Panc1 (cell line): ENCODE measurements around the gene PRCD.

Experiments used
- POLR2AphosphoS5 ChIP-seq: IDR thresholded peaks from 2 replicates; pipeline ENCODE4 v1.6.1; 2012; ENCODE audit warnings: mild to moderate bottlenecking, low read depth, low read length, moderate library complexity
- TF ChIP-seq, protein P1 (sequence below): fragments of 450-650 bp; IDR thresholded peaks from 2 replicates; pipeline ENCODE4 v1.5.1; 2017; ENCODE audit warnings: mild to moderate bottlenecking
- TF ChIP-seq, protein P2 (sequence below), 2 experiments: IDR thresholded peaks; 2 replicates each; pipeline ENCODE4 v1.6.1; 2011 to 2012; ENCODE audit warnings: low read depth in 2 of 2, control low read depth in 1 of 2, low read length in 1 of 2, mild to moderate bottlenecking in 1 of 2, moderate library complexity in 1 of 2; ENCODE audit not compliant: insufficient read depth in 1 of 2

DNA sequence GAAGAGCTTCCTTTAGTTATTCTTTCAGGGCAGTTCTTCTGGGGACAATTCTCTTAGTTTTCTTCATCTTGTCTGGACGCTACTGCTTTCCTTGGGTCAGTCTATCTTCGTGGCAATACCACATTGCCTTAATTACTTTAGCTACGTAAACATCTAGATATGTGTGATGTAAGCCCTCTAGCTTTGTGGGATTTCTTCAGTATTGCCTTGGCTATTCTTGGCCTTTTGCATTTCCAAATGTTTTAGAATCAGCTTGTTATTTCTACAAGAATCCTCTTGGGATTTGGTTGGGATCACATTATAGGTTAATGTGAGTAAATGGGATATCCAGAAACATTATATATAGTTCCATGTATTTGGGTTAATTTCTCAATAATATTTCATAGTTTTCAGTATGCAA, 54.8 kb downstream of the PRCD start:
- TF ChIP-seq, protein P1, sequence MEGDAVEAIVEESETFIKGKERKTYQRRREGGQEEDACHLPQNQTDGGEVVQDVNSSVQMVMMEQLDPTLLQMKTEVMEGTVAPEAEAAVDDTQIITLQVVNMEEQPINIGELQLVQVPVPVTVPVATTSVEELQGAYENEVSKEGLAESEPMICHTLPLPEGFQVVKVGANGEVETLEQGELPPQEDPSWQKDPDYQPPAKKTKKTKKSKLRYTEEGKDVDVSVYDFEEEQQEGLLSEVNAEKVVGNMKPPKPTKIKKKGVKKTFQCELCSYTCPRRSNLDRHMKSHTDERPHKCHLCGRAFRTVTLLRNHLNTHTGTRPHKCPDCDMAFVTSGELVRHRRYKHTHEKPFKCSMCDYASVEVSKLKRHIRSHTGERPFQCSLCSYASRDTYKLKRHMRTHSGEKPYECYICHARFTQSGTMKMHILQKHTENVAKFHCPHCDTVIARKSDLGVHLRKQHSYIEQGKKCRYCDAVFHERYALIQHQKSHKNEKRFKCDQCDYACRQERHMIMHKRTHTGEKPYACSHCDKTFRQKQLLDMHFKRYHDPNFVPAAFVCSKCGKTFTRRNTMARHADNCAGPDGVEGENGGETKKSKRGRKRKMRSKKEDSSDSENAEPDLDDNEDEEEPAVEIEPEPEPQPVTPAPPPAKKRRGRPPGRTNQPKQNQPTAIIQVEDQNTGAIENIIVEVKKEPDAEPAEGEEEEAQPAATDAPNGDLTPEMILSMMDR, result no peak
- TF ChIP-seq, protein P2, sequence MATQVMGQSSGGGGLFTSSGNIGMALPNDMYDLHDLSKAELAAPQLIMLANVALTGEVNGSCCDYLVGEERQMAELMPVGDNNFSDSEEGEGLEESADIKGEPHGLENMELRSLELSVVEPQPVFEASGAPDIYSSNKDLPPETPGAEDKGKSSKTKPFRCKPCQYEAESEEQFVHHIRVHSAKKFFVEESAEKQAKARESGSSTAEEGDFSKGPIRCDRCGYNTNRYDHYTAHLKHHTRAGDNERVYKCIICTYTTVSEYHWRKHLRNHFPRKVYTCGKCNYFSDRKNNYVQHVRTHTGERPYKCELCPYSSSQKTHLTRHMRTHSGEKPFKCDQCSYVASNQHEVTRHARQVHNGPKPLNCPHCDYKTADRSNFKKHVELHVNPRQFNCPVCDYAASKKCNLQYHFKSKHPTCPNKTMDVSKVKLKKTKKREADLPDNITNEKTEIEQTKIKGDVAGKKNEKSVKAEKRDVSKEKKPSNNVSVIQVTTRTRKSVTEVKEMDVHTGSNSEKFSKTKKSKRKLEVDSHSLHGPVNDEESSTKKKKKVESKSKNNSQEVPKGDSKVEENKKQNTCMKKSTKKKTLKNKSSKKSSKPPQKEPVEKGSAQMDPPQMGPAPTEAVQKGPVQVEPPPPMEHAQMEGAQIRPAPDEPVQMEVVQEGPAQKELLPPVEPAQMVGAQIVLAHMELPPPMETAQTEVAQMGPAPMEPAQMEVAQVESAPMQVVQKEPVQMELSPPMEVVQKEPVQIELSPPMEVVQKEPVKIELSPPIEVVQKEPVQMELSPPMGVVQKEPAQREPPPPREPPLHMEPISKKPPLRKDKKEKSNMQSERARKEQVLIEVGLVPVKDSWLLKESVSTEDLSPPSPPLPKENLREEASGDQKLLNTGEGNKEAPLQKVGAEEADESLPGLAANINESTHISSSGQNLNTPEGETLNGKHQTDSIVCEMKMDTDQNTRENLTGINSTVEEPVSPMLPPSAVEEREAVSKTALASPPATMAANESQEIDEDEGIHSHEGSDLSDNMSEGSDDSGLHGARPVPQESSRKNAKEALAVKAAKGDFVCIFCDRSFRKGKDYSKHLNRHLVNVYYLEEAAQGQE (IDR thresholded peaks at IDR 0.05; ENCODE audit: insufficient read depth in 1 of 2, low read depth in 2 of 2, low read length in 1 of 2), result no peak
- no peak for TF ChIP-seq POLR2AphosphoS5
